HCT116 (cell line): ENCODE results near the gene PRR29. TPM values are rescaled to one million over a fixed set of nuclear protein-coding genes. Genes with fewer than 3 reads are reported as not detected.

Experiments
- ATAC-seq: fragments of 200-7000 bp; cut with Tn5 transposase; 2 replicates; pipeline ENCODE4 v1.9.1; 2020; ENCODE audit warnings: mild to moderate bottlenecking, moderate library complexity
- BruUV-seq: library from RNA; stranded (reverse); fragments of 400-500 nt; replicated peaks from 2 replicates; lab custom pipeline; 2021; lab: Mats Ljungman, UMichigan
- CTCF ChIA-PET: fragments of 300-600 bp; sonication (Branson Sonifier 250); formaldehyde crosslinking; loops from one replicate; lab custom pipeline; 2021; ENCODE audit warnings: antibody characterized with exemption; lab: Charles Lee
- POLR2A ChIA-PET: fragments of 300-600, 350-600 bp; sonication (Branson Sonifier 250); formaldehyde crosslinking; loops from one replicate; lab custom pipeline; 2021; ENCODE audit warnings: antibody characterized with exemption; lab: Charles Lee
- RAD21 ChIA-PET, 2 experiments: fragments of 300-600 bp; sonication (Branson Sonifier 250); formaldehyde crosslinking; loops; one replicate each; lab custom pipeline; 2023; ENCODE audit warnings: low total read pairs in 2 of 2; ENCODE audit not compliant: uncharacterized antibody in 2 of 2, unreplicated experiment in 2 of 2, low non-redundant PET in 1 of 2; lab: Charles Lee
- DNase-seq: peaks from one replicate; pipeline ENCODE4 v3.0.0-alpha.2; 2010; ENCODE audit warnings: low read depth, low spot score
- H2AFZ ChIP-seq: fragments of 200-600 bp; shearing (Covaris generic), sonication (generic); 2 replicates; pipeline ENCODE4 v1.6.1; 2017; ENCODE audit warnings: low read depth, mixed run types, mixed read lengths, antibody characterized with exemption, low read length; ENCODE audit not compliant: poor library complexity, severe bottlenecking
- H3K27ac ChIP-seq: 2 replicates; pipeline ENCODE4 v1.5.1; 2012; ENCODE audit warnings: low read depth, low read length
- H3K27me3 ChIP-seq: fragments of 200-600 bp; sonication (generic); 2 replicates; pipeline ENCODE4 v1.6.1; 2016; ENCODE audit warnings: mixed run types, low read length, mixed read lengths; ENCODE audit not compliant: insufficient read depth
- H3K36me3 ChIP-seq, 2 experiments: fragments of 200-500 bp in 1 of 2; fragments of 200-600 bp in 1 of 2; sonication (Bioruptor generic) in 1 of 2; sonication (generic) in 1 of 2; 2 replicates each; pipeline versions ENCODE4 v1.5.1 to v1.6.1; 2014 to 2016; ENCODE audit warnings: low read length in 2 of 2, inconsistent platforms in 1 of 2, mixed read lengths in 1 of 2, mixed run types in 1 of 2; ENCODE audit not compliant: insufficient read depth in 2 of 2, control insufficient read depth in 1 of 2
- H3K4me1 ChIP-seq, 2 experiments: fragments of 200-600 bp in 1 of 2; sonication (generic) in 1 of 2; 2 replicates each; pipeline versions ENCODE4 v1.5.1 to v1.6.1; 2012 to 2017; ENCODE audit warnings: low read length in 2 of 2, inconsistent platforms in 1 of 2, mild to moderate bottlenecking in 1 of 2, mixed read lengths in 1 of 2, mixed run types in 1 of 2, moderate library complexity in 1 of 2; ENCODE audit not compliant: insufficient read depth in 2 of 2, control insufficient read depth in 1 of 2
- H3K4me2 ChIP-seq: fragments of 200-600 bp; sonication (generic); 2 replicates; pipeline ENCODE4 v1.6.1; 2017; ENCODE audit warnings: mixed run types, low read length, mixed read lengths
- H3K4me3 ChIP-seq, 2 experiments: fragments of 200-600 bp in 1 of 2; sonication (generic) in 1 of 2; replicated peaks in 1 of 2; 2 replicates each; pipeline ENCODE4 v1.5.1; 2011 to 2016; ENCODE audit warnings: low read length in 2 of 2, control low read depth in 1 of 2, low read depth in 1 of 2, mild to moderate bottlenecking in 1 of 2, mixed read lengths in 1 of 2, mixed run types in 1 of 2
- H3K79me2 ChIP-seq: fragments of 200-600 bp; sonication (generic); 2 replicates; pipeline ENCODE4 v1.6.1; 2017; ENCODE audit warnings: mild to moderate bottlenecking, mixed run types, low read length, moderate library complexity, mixed read lengths; ENCODE audit not compliant: insufficient read depth
- H3K9ac ChIP-seq: fragments of 200-600 bp; sonication (generic); 2 replicates; pipeline ENCODE4 v1.6.1; 2016; ENCODE audit warnings: low read length, mixed read lengths
- H3K9me2 ChIP-seq: fragments of 200-600 bp; sonication (generic), shearing (Covaris generic); 2 replicates; pipeline ENCODE4 v1.6.1; 2017; ENCODE audit warnings: mixed run types, mild to moderate bottlenecking, moderate library complexity; ENCODE audit not compliant: insufficient read depth
- H3K9me3 ChIP-seq, 2 experiments: fragments of 200-500 bp in 1 of 2; fragments of 200-600 bp in 1 of 2; sonication (Bioruptor generic) in 1 of 2; sonication (generic) in 1 of 2; 2 replicates each; pipeline ENCODE4 v1.6.1; 2014 to 2017; ENCODE audit warnings: low read length in 2 of 2, mixed read lengths in 2 of 2, inconsistent platforms in 1 of 2, low read depth in 1 of 2, mild to moderate bottlenecking in 1 of 2, mixed run types in 1 of 2, moderate library complexity in 1 of 2; ENCODE audit not compliant: control insufficient read depth in 1 of 2, insufficient read depth in 1 of 2
- H4K20me1 ChIP-seq: fragments of 200-600 bp; sonication (generic), shearing (Covaris generic); 2 replicates; pipeline ENCODE4 v1.6.1; 2017; ENCODE audit warnings: mixed run types, mild to moderate bottlenecking, moderate library complexity; ENCODE audit not compliant: insufficient read depth
- CEBPB ChIP-seq: IDR thresholded peaks from 2 replicates; pipeline ENCODE4 v1.6.1; 2012; ENCODE audit warnings: low read depth
- CTCF ChIP-seq, 3 experiments: fragments of 200-600 bp in 1 of 3; sonication (generic) in 1 of 3; IDR thresholded peaks in 2 of 3; conservative IDR thresholded peaks in 1 of 3; 2 replicates each; pipeline ENCODE4 v1.5.1; 2012 to 2017; ENCODE audit warnings: low read depth in 2 of 3, low read length in 2 of 3, antibody characterized with exemption in 1 of 3, borderline replicate concordance in 1 of 3, control low read depth in 1 of 3, mild to moderate bottlenecking in 1 of 3, mixed read lengths in 1 of 3, mixed run types in 1 of 3, moderate library complexity in 1 of 3; ENCODE audit not compliant: insufficient read depth in 1 of 3
- EGR1 ChIP-seq: IDR thresholded peaks from 2 replicates; pipeline ENCODE4 v1.6.1; 2012; ENCODE audit warnings: low read depth
- ELF1 ChIP-seq: IDR thresholded peaks from 2 replicates; pipeline ENCODE4 v1.6.1; 2012; ENCODE audit warnings: low read depth, borderline replicate concordance
- EZH2phosphoT487 ChIP-seq: fragments of 200-600 bp; IDR thresholded peaks from 2 replicates; pipeline ENCODE4 v1.6.1; 2018; ENCODE audit warnings: antibody characterized with exemption, borderline replicate concordance
- POLR2A ChIP-seq: IDR thresholded peaks from 2 replicates; pipeline ENCODE4 v1.7.0; 2011; ENCODE audit warnings: borderline replicate concordance; ENCODE audit not compliant: insufficient read depth, insufficient read length; ENCODE audit errors: extremely low read depth
- POLR2AphosphoS5 ChIP-seq: IDR thresholded peaks from 2 replicates; pipeline ENCODE4 v1.6.1; 2011; ENCODE audit warnings: mild to moderate bottlenecking, low read depth, low read length, moderate library complexity
- RAD21 ChIP-seq: IDR thresholded peaks from 2 replicates; pipeline ENCODE4 v1.6.1; 2012; ENCODE audit warnings: low read depth, mild to moderate bottlenecking
- SP1 ChIP-seq: IDR thresholded peaks from 2 replicates; pipeline ENCODE4 v1.6.1; 2012; ENCODE audit warnings: low read depth
- SRF ChIP-seq: IDR thresholded peaks from 2 replicates; pipeline ENCODE4 v1.6.1; 2012; ENCODE audit warnings: low read depth
- YY1 ChIP-seq: IDR thresholded peaks from 2 replicates; pipeline ENCODE4 v1.6.1; 2011; ENCODE audit warnings: low read length, low read depth, moderate library complexity, mild to moderate bottlenecking; ENCODE audit not compliant: insufficient replicate concordance; ENCODE audit errors: extremely low read depth
- ZBTB33 ChIP-seq: IDR thresholded peaks from 2 replicates; pipeline ENCODE4 v1.6.1; 2011; ENCODE audit warnings: mild to moderate bottlenecking, low read length, moderate library complexity; ENCODE audit not compliant: insufficient replicate concordance; ENCODE audit errors: extremely low read depth
- ZFX ChIP-seq: fragments of 450-650 bp; IDR thresholded peaks from 2 replicates; pipeline ENCODE4 v1.6.1; 2017
- ZNF274 ChIP-seq: fragments of 200-500 bp; sonication (Bioruptor generic); IDR thresholded peaks from 2 replicates; pipeline ENCODE4 v1.6.1; 2014; ENCODE audit warnings: mild to moderate bottlenecking, low read depth, low read length, inconsistent platforms
- intact Hi-C: fragments of 100-400 bp; cut with micrococcal nuclease; formaldehyde crosslinking; loops from 2 replicates; pipeline ENCODE4 v1.10.0; 2022
- total RNA-seq: library from RNA; stranded (reverse); gene quantifications from one replicate; pipeline ENCODE4 v1.2.1, GENCODE V29; 2021; ENCODE audit not compliant: unreplicated experiment
- TF ChIP-seq, protein P1 (sequence below): IDR thresholded peaks from 2 replicates; pipeline ENCODE4 v1.6.1; 2012; ENCODE audit warnings: low read depth
- TF ChIP-seq, protein P2 (sequence below): IDR thresholded peaks from 2 replicates; pipeline ENCODE4 v1.6.1; 2012
- TF ChIP-seq, protein P3 (sequence below): IDR thresholded peaks from 2 replicates; pipeline ENCODE4 v1.6.1; 2012

Gene PRR29
- total RNA-seq, 1 experiment from 2014 or later: not detected

DNA sequence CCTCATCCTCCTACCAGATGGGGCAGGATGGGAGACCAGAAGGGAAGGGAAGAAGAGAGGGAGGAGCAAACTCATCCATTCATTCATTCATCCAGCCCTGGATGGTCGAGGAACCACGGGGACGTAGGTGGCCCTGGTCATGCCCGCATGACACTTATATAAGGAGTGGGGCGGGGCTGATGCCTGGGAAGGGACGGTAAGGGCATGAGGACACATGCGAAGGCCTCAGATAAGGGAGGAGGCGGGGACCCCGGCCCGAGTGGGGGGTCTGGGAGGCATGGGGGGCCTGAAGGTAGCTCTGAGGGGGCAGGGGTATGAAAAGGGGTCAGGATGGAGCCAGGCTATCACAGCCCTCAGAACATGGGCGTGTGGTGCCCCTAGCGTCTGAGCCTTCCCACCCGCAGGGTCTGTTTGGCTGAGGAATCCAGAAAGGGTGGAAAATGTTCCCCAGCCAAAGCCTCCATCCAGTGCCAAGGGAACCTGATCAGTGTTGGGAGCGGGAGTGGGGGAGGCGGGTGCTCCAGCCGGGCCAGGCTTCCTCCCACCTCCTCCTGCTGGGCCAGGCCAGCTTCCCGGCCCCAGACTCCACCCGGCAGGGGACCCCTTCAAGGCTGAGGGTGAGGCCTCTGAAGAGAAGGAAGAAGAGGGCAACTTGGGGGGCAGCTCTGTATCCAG is 48.4 kb upstream of the PRR29 start:
- H3K4me3 ChIP-seq: no peak overlapping the region

More for the DNA sequence above, 48.4 kb upstream of the PRR29 start:
- ChIA-PET CTCF (interaction anchor here (0.9 to 4.8 kb wide), 15 partner anchors 10 to 184 kb away, joined by 3 to 61 read pairs (median 8); partner anchors contain the start of genes CSHL1 and GH1), RAD21 (interaction anchor here in 1 of 2 experiments (1.4 to 1.6 kb wide), 2 partner anchors 30 to 184 kb away, joined by 5 to 7 read pairs; partner anchors contain the start of gene GH1), POLR2A (interaction anchor here (1.6 kb wide), 2 partner anchors 27 to 184 kb away, joined by 3 to 6 read pairs; no protein-coding TSS in a partner anchor)
- no peaks in the 10 kb centered on the region for H4K20me1 ChIP-seq
- no peaks in the 10 kb centered on the region for H3K9me3 ChIP-seq
- H3K4me2 ChIP-seq: no peak overlapping the region
- no peaks in the 10 kb centered on the region for H3K9me2 ChIP-seq
- no peaks in the 10 kb centered on the region for H3K27me3 ChIP-seq
- H3K4me1 ChIP-seq: peaks cover 0 to 10% of the 10 kb centered on the region in 2 experiments; a peak in 1 of 4 replicates
- no peak for DNase-seq
- H3K79me2 ChIP-seq: no peaks in the 10 kb centered on the region
- TF ChIP-seq ZNF274 (no peak), SRF (no peak), RAD21 (no peak), CTCF (IDR thresholded peaks at IDR 0.05 in 2 of 3, conservative IDR thresholded peaks at IDR 0.05 in 1 of 3; ENCODE audit: borderline replicate concordance in 1 of 3, insufficient read depth in 1 of 3, low read depth in 2 of 3, low read length in 2 of 3) (no peak), ZFX (no peak), POLR2AphosphoS5 (no peak), ELF1 (no peak), ZBTB33 (no peak), SP1 (no peak), EGR1 (no peak), EZH2phosphoT487 (no peak), CEBPB (no peak), POLR2A (no peak), YY1 (no peak)
- TF ChIP-seq, protein P1, sequence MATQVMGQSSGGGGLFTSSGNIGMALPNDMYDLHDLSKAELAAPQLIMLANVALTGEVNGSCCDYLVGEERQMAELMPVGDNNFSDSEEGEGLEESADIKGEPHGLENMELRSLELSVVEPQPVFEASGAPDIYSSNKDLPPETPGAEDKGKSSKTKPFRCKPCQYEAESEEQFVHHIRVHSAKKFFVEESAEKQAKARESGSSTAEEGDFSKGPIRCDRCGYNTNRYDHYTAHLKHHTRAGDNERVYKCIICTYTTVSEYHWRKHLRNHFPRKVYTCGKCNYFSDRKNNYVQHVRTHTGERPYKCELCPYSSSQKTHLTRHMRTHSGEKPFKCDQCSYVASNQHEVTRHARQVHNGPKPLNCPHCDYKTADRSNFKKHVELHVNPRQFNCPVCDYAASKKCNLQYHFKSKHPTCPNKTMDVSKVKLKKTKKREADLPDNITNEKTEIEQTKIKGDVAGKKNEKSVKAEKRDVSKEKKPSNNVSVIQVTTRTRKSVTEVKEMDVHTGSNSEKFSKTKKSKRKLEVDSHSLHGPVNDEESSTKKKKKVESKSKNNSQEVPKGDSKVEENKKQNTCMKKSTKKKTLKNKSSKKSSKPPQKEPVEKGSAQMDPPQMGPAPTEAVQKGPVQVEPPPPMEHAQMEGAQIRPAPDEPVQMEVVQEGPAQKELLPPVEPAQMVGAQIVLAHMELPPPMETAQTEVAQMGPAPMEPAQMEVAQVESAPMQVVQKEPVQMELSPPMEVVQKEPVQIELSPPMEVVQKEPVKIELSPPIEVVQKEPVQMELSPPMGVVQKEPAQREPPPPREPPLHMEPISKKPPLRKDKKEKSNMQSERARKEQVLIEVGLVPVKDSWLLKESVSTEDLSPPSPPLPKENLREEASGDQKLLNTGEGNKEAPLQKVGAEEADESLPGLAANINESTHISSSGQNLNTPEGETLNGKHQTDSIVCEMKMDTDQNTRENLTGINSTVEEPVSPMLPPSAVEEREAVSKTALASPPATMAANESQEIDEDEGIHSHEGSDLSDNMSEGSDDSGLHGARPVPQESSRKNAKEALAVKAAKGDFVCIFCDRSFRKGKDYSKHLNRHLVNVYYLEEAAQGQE: no peak
- TF ChIP-seq, protein P2, sequence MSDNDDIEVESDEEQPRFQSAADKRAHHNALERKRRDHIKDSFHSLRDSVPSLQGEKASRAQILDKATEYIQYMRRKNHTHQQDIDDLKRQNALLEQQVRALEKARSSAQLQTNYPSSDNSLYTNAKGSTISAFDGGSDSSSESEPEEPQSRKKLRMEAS: no peak
- TF ChIP-seq, protein P3, sequence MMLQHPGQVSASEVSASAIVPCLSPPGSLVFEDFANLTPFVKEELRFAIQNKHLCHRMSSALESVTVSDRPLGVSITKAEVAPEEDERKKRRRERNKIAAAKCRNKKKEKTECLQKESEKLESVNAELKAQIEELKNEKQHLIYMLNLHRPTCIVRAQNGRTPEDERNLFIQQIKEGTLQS: no peak
- TF ChIP-seq, all 23 proteins: peak for 0
- H3K27ac ChIP-seq: no peak overlapping the region
- intact Hi-C loops: no loop called here
- ATAC-seq: no peak
- no TSS peak for BruUV-seq
- H3K36me3 ChIP-seq: no peaks in the 10 kb centered on the region
- no peak overlapping the region for H2AFZ ChIP-seq
- no peak overlapping the region for H3K9ac ChIP-seq
